Suppressor macrophage treated with lipopolysaccharide for 1 hour (primary cell): Measurements from ENCODE around the gene KCTD19.
A peak's percentile ranks its signal among the peaks of the same experiment; 100 is the strongest.

Experiments
- DNase-seq, 3 donors: peaks; one replicate each; pipeline ENCODE4 v3.0.0-alpha.2; 2020 to 2022

The KCTD19 gene

GRCh38 chr16:67283039-67283825 lies 43.3 kb downstream of the KCTD19 start:
- DNase-seq: peak; percentile 51 to 56 (median 52)

GRCh38 chr16:67282447-67282805 lies 44.1 kb downstream of the KCTD19 start:
- no peak for DNase-seq

DNA sequence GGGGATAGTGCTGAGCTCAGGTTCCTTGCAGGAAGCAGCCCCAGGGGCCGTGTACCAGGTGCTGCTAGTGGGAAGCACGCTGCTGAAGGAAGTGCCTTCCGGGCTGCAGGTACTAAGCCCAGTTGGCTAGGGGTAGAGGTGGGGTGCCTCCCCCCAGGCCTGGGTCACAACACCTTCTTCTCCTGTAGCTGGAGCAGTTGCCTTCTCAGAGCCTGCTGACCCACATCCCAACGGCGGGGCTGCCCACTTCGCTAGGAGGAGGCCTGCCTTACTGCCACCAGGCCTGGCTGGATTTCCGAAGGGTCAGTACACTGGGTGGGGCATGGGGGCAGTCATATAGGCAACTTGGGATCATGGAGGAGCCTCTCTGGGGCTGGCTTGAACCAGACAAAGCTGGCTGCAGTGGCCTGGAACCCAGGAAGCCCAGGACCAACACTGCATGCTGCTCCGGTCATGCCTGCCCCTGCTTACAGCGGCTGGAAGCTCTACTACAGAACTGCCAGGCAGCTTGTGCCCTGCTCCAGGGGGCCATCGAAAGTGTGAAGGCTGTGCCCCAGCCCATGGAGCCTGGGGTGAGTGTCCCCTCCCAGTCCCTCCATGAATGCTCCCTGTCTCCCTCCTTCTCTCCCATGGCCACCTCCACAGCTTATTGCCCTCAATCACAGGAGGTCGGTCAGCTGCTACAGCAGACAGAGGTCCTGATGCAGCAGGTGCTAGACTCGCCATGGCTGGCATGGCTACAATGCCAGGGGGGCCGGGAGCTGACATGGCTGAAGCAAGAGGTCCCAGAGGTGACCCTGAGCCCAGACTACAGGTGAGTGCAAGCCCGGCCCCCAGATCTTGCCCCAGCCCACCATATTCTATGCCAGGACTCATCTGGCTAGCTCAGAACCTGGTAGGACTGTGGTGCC lies 44.8 kb downstream of the KCTD19 start:
- no peak for DNase-seq

GRCh38 chr16:67280090-67281015 lies 46.2 kb downstream of the KCTD19 start:
- no peak for DNase-seq

GRCh38 chr16:67279296-67280089 lies 47.0 kb downstream of the KCTD19 start, which contains the start of gene PLEKHG4:
Gene PLEKHG4 (plus strand): TSS chr16:67279532. CDS start chr16:67280045, 513 bp downstream.
- peak; percentile 69 to 90 (median 83) for DNase-seq

GRCh38 chr16:67278773-67279295 lies 47.7 kb downstream of the KCTD19 start:
- DNase-seq: peak; percentile 32 to 65 (median 38)

DNA sequence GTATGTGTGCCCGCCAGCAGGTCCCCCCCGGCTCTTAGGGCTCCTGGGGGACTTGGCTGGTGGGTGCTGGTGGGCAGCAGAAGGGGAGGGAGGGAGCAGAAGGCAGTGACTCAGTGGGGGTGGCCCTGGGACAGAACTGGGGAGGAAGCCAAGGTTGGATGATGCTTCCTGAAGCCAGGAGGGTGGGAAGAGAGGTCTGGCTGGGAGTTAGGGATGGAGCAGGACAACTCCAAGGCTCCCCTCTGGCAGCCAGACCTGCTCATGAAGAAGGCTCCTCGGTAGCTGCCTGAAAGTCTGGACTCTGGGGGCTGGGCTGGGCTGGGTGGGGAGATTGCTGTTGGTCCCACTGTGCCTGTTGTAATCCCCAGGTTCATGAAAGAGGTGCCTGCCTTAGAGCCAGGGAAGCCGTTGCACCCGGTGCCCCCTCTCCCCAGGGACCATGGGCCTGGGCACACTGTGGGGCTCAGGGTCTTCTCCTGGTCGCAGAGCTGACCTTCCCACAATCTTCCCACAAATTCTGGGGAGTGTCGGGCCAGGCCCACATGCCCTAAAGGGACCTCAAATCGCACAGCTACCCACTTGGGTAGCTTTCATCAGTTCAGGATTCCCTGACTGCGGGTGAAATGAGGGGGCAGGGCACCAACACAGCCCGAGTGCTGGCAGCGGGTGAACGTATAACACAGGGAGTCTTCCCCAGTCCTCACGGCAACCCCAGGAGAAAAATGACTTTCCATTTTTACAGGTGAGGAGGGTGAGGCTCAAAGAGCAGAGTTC lies 48.4 kb downstream of the KCTD19 start:
- peak in 2 of 3 donors; percentile 15 to 35 for DNase-seq

DNA sequence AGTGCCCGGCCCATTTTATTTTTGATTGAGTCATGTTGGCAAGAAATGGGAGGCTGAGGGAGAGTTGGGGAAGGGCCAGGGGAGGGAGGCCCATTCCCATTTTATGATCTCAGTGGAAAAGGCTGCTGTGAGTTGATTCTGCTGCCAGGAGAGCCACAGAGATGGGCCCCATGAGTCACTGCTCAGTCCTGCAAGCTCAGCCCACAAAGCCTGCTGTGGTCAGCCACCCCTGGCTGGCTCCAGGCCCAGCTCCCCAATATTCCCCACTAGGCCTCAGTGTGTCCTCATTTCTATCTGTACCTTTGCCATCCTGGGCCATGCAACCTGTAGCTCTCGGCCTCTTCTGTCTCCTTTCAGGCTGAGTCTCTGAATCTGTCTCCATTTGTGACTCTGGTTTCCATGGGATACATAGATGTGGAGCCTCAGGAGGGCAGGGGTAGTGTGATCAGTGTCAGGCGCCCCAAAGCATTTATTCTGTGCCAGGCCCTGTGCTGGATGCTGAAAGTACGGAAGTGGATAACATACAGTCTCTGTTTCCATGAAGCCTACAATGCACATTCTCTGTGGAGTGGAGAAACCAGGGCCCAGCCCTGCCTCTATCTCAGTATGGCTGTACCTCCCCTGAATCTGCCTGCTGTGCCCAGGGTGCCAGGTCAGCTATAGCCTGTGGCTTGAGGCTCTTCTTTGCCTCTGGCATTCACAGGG lies 49.1 kb downstream of the KCTD19 start:
- peak; percentile 73 to 82 (median 81) for DNase-seq

DNA sequence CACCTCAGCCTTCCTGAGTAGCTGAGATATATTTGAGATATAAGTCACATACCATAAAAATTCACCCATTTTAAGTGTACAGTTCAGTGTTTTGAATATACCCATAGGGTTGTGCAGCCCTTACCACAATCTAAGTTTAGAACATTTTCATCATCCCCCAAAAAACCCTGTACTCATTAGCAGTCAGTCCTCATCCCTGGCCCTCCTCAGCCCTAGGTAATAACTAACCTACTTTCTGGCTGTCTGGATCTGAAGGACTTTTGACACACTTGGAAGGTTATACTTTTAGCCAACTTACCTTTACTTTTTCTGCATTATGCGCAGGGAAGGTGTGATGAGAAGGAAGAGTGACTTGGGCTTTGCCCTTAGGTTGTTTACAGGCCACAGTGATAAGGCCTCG lies 51.2 kb downstream of the KCTD19 start:
- DNase-seq: no peak

GRCh38 chr16:67271446-67271845 lies 55.1 kb downstream of the KCTD19 start:
- no peak for DNase-seq

DNA sequence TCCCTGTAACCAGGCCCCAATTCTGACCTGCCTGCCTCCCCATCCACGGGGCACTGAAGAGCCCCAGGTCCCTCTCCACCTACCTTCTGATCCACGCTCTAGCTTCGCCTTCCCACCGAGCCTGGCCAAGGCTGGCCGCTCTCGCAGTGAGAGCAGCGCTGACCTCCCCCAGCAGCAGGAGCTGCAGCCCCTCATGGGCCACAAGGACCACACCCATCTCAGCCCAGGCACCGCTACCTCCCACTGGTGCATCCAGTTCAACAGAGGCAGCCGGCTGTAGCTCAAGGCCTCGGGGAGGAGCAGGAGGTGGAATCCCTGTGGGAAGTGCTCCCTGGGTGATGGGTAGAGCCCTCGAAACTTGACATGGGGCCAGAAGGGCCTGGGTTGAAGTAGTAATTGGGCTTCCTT lies 55.6 kb downstream of the KCTD19 start:
- DNase-seq: no peak

- DNase-seq: no peak
These were observed 56.8 kb downstream of the KCTD19 start for GRCh38 chr16:67269766-67270165.

DNA sequence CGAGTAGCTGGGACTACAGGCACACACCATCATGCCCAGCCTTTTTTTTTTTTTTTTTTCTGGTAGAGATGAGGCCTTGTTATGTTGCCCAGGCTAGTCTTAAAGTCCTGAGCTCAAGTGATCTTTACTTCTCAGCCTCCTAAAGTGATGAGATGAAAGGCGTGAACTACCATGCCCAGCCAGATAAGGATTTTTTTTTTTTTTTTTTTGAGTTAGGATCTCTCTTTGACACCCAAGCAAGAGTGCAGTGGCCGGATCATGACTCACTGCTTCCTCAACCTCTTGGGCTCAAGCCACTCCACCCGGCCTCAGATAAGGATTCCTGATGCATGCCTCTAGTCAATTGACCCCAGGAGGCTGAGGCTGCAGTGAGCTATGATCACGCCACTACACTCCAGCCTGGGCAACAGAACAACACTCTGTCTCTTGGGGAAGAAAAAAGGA lies 58.4 kb downstream of the KCTD19 start:
- peak; percentile 50 to 55 (median 51) for DNase-seq

DNA sequence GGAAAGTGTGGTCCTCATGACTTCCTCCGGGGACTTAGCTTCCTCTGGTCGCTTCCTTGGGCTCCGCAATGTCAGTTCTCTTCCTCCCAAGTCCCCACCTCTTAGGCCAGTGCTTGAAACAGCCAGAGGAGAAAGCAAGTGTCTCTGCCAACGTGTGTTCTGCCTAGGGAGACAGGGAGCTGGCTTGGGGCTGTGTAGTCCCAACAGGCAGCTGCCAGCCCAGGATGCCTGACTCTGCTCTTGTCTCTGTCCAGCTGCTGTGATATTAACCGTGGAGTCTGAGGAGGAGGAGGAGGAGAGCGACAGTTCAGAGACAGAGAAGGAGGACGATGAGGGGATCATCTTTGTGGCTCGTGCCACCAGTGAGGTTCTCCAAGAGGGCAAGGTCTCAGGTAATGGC lies 60.7 kb downstream of the KCTD19 start:
- no peak for DNase-seq

GRCh38 chr16:67264866-67265265 lies 61.7 kb downstream of the KCTD19 start:
- no peak for DNase-seq

DNA sequence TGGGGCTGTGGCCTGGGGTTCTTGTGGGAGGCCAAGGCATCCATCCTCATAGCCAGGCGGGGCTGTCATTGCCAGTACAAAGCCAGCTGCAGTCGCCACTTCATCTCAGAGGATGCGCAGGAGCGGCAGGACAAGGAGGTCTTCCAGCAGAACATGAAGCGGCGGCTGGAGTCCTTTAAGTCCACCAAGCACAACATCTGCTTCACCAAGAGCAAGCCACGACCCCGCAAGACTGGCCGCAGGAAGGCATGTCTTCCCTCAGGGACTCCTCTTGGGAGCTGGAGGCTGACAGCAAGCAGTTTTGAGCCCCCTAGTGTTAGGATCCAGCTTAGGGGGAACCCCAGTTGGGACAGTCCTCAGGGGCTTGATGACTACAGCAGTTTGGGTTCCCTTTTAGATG lies 62.3 kb downstream of the KCTD19 start:
- peak; percentile 26 to 51 (median 28) for DNase-seq

- no peak for DNase-seq
These were observed 63.3 kb downstream of the KCTD19 start for GRCh38 chr16:67263201-67263600.

GRCh38 chr16:67260426-67261063 lies 66.0 kb downstream of the KCTD19 start:
- peak; percentile 45 to 46 (median 45) for DNase-seq

DNA sequence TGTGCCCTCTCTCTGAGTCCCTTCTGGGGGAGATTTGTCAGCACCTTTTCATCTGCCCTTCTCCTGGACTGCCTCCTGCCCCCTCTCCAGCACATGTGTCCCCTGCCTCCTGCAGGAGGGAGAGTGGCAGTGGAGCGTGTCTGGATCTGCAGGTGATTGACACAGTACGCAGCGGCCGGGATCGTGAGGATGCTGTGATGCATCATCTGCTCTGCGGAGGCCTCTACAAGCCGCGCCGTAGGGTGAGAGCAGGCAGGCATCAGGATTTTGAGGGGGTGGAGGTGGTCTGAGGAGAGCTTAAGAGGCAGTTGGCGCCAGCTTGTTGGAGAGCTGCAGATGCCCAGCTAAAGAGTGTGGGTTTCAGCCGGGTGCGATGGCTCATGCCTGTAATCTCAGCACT lies 66.8 kb downstream of the KCTD19 start:
- DNase-seq: no peak
